HEK293 (cell line): Measurements from ENCODE around the gene FILIP1.
A peak's percentile ranks its signal among the peaks of the same experiment; 100 is the strongest.

Experiments used
- GLIS1 ChIP-seq: fragments of 450-650 bp; formaldehyde crosslinking; IDR thresholded peaks from 2 replicates; pipeline ENCODE4 v1.5.1; 2016; ENCODE audit warnings: missing biosample characterization, missing genetic modification characterization
- HOXC10 ChIP-seq: sonication (generic); formaldehyde crosslinking; IDR thresholded peaks from 2 replicates; pipeline ENCODE4 v1.8.1; 2023; ENCODE audit warnings: mild to moderate bottlenecking, missing genetic modification reagents
- MYNN ChIP-seq: fragments of 450-650 bp; formaldehyde crosslinking; IDR thresholded peaks from 2 replicates; pipeline ENCODE4 v1.5.1; 2016; ENCODE audit warnings: missing biosample characterization, missing genetic modification characterization, borderline replicate concordance
- SALL2 ChIP-seq: fragments of 450-650 bp; formaldehyde crosslinking; IDR thresholded peaks from 2 replicates; pipeline ENCODE4 v1.5.0; 2017; ENCODE audit warnings: missing biosample characterization, mild to moderate bottlenecking, missing genetic modification characterization, borderline replicate concordance
- SETDB1 ChIP-seq: IDR thresholded peaks from one replicate; pipeline ENCODE4 v1.6.1; 2017; ENCODE audit warnings: mild to moderate bottlenecking, low read length, moderate library complexity, mixed read lengths; ENCODE audit not compliant: insufficient read length
- ZNF169 ChIP-seq: fragments of 450-650 bp; formaldehyde crosslinking; IDR thresholded peaks from 2 replicates; pipeline ENCODE4 v1.5.1; 2016; ENCODE audit warnings: missing biosample characterization, missing genetic modification characterization
- ZNF2 ChIP-seq: fragments of 450-650 bp; formaldehyde crosslinking; IDR thresholded peaks from 2 replicates; pipeline ENCODE4 v1.5.1; 2016; ENCODE audit warnings: missing biosample characterization, missing genetic modification characterization
- ZNF211 ChIP-seq: fragments of 450-650 bp; formaldehyde crosslinking; IDR thresholded peaks from 2 replicates; pipeline ENCODE4 v1.5.1; 2016; ENCODE audit warnings: low read depth, missing biosample characterization, missing genetic modification characterization
- ZNF214 ChIP-seq: fragments of 450-650 bp; formaldehyde crosslinking; IDR thresholded peaks from 2 replicates; pipeline ENCODE4 v1.5.1; 2017; ENCODE audit warnings: missing biosample characterization, mild to moderate bottlenecking, missing genetic modification characterization, borderline replicate concordance
- ZNF23 ChIP-seq: fragments of 450-650 bp; formaldehyde crosslinking; IDR thresholded peaks from 2 replicates; pipeline ENCODE4 v1.5.1; 2016; ENCODE audit warnings: missing biosample characterization, missing genetic modification characterization, borderline replicate concordance
- ZNF341 ChIP-seq: fragments of 450-650 bp; formaldehyde crosslinking; IDR thresholded peaks from 2 replicates; pipeline ENCODE4; 2016; ENCODE audit warnings: low read depth, missing biosample characterization, missing genetic modification characterization
- ZNF391 ChIP-seq: fragments of 450-650 bp; formaldehyde crosslinking; IDR thresholded peaks from 2 replicates; pipeline ENCODE4 v1.5.1; 2016; ENCODE audit warnings: low read depth, missing biosample characterization, missing genetic modification characterization, borderline replicate concordance
- ZNF394 ChIP-seq: fragments of 450-650 bp; formaldehyde crosslinking; IDR thresholded peaks from 2 replicates; pipeline ENCODE4 v1.5.1; 2016; ENCODE audit warnings: missing biosample characterization, missing genetic modification characterization, mild to moderate bottlenecking, moderate library complexity, borderline replicate concordance
- ZNF426 ChIP-seq: fragments of 450-650 bp; formaldehyde crosslinking; IDR thresholded peaks from 2 replicates; pipeline ENCODE4 v1.5.1; 2017; ENCODE audit warnings: missing biosample characterization, missing genetic modification characterization, mild to moderate bottlenecking, inconsistent platforms, moderate library complexity
- ZNF510 ChIP-seq: fragments of 450-650 bp; formaldehyde crosslinking; IDR thresholded peaks from 2 replicates; pipeline ENCODE4 v1.5.1; 2018; ENCODE audit warnings: mild to moderate bottlenecking, missing genetic modification characterization, missing biosample characterization; ENCODE audit not compliant: insufficient replicate concordance
- ZNF521 ChIP-seq: fragments of 450-650 bp; formaldehyde crosslinking; IDR thresholded peaks from 2 replicates; pipeline ENCODE4 v1.5.1; 2017; ENCODE audit warnings: missing biosample characterization, mild to moderate bottlenecking, missing genetic modification characterization
- ZNF548 ChIP-seq: fragments of 450-650 bp; formaldehyde crosslinking; IDR thresholded peaks from 2 replicates; pipeline ENCODE4 v1.5.1; 2016; ENCODE audit warnings: missing biosample characterization, missing genetic modification characterization
- ZNF624 ChIP-seq: fragments of 450-650 bp; formaldehyde crosslinking; IDR thresholded peaks from 2 replicates; pipeline ENCODE4 v1.5.1; 2017; ENCODE audit warnings: missing biosample characterization, missing genetic modification characterization
- ZNF658 ChIP-seq: fragments of 450-650 bp; formaldehyde crosslinking; IDR thresholded peaks from 2 replicates; pipeline ENCODE4; 2016; ENCODE audit warnings: missing biosample characterization, missing genetic modification characterization
- ZNF747 ChIP-seq: fragments of 450-650 bp; formaldehyde crosslinking; IDR thresholded peaks from 2 replicates; pipeline ENCODE4 v1.5.1; 2016; ENCODE audit warnings: missing biosample characterization, missing genetic modification characterization
- ZSCAN23 ChIP-seq: fragments of 450-650 bp; formaldehyde crosslinking; IDR thresholded peaks from 2 replicates; pipeline ENCODE4 v1.5.1; 2016; ENCODE audit warnings: missing biosample characterization, missing genetic modification characterization
- TF ChIP-seq, protein P1 (sequence below): fragments of 450-650 bp; formaldehyde crosslinking; IDR thresholded peaks from 2 replicates; pipeline ENCODE4 v1.5.1; 2016; ENCODE audit warnings: missing biosample characterization, missing genetic modification characterization, borderline replicate concordance
- TF ChIP-seq, protein P2 (sequence below): fragments of 450-650 bp; formaldehyde crosslinking; IDR thresholded peaks from 2 replicates; pipeline ENCODE4 v1.5.1; 2016; ENCODE audit warnings: missing biosample characterization, missing genetic modification characterization
- TF ChIP-seq, protein P3 (sequence below): fragments of 450-650 bp; formaldehyde crosslinking; IDR thresholded peaks from 2 replicates; pipeline ENCODE4 v1.5.1; 2016; ENCODE audit warnings: missing biosample characterization, missing genetic modification characterization, low read depth
- TF ChIP-seq, protein P4 (sequence below): fragments of 450-650 bp; formaldehyde crosslinking; IDR thresholded peaks from 2 replicates; pipeline ENCODE4 v1.5.1; 2016; ENCODE audit warnings: missing biosample characterization, missing genetic modification characterization
- TF ChIP-seq, protein P5 (sequence below): fragments of 450-650 bp; formaldehyde crosslinking; IDR thresholded peaks from 2 replicates; pipeline ENCODE4 v1.5.1; 2017; ENCODE audit warnings: missing biosample characterization, missing genetic modification characterization
- TF ChIP-seq, protein P6 (sequence below): fragments of 450-650 bp; formaldehyde crosslinking; IDR thresholded peaks from 2 replicates; pipeline ENCODE4 v1.5.1; 2016; ENCODE audit warnings: missing biosample characterization, missing genetic modification characterization
- TF ChIP-seq, protein P7 (sequence below): fragments of 450-650 bp; IDR thresholded peaks from 2 replicates; pipeline ENCODE4 v1.5.1; 2018; ENCODE audit warnings: missing biosample characterization, missing genetic modification characterization

FILIP1 gene

DNA sequence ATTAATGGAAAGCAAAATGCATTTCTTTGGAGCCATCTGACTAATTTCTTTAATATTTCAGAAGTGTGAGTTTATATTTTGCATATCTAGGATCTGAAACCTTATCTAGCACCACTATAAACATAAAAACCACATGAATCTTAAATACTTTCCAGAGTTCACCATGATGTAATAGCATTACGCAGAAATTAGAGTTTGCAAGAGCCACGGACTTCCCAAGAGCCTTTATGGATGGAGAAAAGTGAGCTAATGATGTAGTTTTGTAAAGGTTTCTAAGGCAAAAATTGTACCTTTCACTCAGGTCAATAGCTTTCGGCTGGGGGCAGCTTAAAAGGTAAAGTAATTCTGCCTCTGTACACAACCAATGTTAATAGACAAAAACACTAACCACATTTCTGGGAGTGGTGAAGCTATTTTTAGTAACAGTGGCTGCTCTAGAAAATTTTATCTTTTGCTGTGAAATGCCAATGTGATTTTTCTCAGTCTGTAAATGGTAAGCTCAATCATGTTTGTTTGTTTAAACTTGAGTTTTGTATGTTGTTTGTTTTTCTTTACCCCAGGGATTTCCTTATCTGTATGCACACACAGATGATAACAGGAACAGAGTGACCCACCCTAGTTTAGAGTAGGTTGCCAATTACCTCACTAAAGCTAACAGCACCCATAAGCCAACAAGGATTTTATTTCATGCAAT, 80.5 kb downstream of the FILIP1 start (continued):
- TF ChIP-seq, protein P1, sequence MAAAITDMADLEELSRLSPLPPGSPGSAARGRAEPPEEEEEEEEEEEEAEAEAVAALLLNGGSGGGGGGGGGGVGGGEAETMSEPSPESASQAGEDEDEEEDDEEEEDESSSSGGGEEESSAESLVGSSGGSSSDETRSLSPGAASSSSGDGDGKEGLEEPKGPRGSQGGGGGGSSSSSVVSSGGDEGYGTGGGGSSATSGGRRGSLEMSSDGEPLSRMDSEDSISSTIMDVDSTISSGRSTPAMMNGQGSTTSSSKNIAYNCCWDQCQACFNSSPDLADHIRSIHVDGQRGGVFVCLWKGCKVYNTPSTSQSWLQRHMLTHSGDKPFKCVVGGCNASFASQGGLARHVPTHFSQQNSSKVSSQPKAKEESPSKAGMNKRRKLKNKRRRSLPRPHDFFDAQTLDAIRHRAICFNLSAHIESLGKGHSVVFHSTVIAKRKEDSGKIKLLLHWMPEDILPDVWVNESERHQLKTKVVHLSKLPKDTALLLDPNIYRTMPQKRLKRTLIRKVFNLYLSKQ (tag by site-specific recombination): no peak
- TF ChIP-seq MYNN (tag by site-specific recombination) (no peak), ZSCAN23 (tag by site-specific recombination) (peak; percentile 96), ZNF426 (tag by site-specific recombination) (no peak), ZNF521 (tag by site-specific recombination) (no peak), ZNF394 (tag by site-specific recombination) (no peak; the same call in 1 of the 2 replicates), ZNF510 (tag by site-specific recombination) (no peak), ZNF658 (tag by site-specific recombination) (no peak), ZNF548 (no peak), ZNF211 (tag by site-specific recombination) (no peak), SETDB1 (no peak), ZNF214 (tag by site-specific recombination) (no peak), ZNF391 (tag by site-specific recombination) (no peak), ZNF23 (tag by site-specific recombination) (no peak), ZNF624 (tag by site-specific recombination) (no peak), SALL2 (no peak), ZNF2 (tag by site-specific recombination) (no peak), ZNF169 (tag by site-specific recombination) (no peak), ZNF747 (tag by site-specific recombination) (no peak), GLIS1 (peak; percentile 30; the same call in 1 of the 2 replicates), ZNF341 (no peak), HOXC10 (no peak)
- TF ChIP-seq, protein P2, sequence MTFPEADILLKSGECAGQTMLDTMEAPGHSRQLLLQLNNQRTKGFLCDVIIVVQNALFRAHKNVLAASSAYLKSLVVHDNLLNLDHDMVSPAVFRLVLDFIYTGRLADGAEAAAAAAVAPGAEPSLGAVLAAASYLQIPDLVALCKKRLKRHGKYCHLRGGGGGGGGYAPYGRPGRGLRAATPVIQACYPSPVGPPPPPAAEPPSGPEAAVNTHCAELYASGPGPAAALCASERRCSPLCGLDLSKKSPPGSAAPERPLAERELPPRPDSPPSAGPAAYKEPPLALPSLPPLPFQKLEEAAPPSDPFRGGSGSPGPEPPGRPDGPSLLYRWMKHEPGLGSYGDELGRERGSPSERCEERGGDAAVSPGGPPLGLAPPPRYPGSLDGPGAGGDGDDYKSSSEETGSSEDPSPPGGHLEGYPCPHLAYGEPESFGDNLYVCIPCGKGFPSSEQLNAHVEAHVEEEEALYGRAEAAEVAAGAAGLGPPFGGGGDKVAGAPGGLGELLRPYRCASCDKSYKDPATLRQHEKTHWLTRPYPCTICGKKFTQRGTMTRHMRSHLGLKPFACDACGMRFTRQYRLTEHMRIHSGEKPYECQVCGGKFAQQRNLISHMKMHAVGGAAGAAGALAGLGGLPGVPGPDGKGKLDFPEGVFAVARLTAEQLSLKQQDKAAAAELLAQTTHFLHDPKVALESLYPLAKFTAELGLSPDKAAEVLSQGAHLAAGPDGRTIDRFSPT (tag by site-specific recombination): 0 out of 2 replicates have a peak, but pooled peaks have one; percentile 27
- TF ChIP-seq, protein P3, sequence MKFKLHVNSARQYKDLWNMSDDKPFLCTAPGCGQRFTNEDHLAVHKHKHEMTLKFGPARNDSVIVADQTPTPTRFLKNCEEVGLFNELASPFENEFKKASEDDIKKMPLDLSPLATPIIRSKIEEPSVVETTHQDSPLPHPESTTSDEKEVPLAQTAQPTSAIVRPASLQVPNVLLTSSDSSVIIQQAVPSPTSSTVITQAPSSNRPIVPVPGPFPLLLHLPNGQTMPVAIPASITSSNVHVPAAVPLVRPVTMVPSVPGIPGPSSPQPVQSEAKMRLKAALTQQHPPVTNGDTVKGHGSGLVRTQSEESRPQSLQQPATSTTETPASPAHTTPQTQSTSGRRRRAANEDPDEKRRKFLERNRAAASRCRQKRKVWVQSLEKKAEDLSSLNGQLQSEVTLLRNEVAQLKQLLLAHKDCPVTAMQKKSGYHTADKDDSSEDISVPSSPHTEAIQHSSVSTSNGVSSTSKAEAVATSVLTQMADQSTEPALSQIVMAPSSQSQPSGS (tag by site-specific recombination): no peak; the same call in 1 of the 2 replicates
- TF ChIP-seq, protein P4, sequence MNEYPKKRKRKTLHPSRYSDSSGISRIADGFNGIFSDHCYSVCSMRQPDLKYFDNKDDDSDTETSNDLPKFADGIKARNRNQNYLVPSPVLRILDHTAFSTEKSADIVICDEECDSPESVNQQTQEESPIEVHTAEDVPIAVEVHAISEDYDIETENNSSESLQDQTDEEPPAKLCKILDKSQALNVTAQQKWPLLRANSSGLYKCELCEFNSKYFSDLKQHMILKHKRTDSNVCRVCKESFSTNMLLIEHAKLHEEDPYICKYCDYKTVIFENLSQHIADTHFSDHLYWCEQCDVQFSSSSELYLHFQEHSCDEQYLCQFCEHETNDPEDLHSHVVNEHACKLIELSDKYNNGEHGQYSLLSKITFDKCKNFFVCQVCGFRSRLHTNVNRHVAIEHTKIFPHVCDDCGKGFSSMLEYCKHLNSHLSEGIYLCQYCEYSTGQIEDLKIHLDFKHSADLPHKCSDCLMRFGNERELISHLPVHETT (tag by site-specific recombination): peak; percentile 85
- TF ChIP-seq, protein P5, sequence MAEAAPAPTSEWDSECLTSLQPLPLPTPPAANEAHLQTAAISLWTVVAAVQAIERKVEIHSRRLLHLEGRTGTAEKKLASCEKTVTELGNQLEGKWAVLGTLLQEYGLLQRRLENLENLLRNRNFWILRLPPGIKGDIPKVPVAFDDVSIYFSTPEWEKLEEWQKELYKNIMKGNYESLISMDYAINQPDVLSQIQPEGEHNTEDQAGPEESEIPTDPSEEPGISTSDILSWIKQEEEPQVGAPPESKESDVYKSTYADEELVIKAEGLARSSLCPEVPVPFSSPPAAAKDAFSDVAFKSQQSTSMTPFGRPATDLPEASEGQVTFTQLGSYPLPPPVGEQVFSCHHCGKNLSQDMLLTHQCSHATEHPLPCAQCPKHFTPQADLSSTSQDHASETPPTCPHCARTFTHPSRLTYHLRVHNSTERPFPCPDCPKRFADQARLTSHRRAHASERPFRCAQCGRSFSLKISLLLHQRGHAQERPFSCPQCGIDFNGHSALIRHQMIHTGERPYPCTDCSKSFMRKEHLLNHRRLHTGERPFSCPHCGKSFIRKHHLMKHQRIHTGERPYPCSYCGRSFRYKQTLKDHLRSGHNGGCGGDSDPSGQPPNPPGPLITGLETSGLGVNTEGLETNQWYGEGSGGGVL (tag by site-specific recombination): peak; percentile 89
- TF ChIP-seq, protein P6, sequence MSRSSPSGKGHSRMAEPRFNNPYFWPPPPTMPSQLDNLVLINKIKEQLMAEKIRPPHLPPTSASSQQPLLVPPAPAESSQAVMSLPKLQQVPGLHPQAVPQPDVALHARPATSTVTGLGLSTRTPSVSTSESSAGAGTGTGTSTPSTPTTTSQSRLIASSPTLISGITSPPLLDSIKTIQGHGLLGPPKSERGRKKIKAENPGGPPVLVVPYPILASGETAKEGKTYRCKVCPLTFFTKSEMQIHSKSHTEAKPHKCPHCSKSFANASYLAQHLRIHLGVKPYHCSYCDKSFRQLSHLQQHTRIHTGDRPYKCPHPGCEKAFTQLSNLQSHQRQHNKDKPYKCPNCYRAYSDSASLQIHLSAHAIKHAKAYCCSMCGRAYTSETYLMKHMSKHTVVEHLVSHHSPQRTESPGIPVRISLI (tag by site-specific recombination): no peak
- TF ChIP-seq, protein P7, sequence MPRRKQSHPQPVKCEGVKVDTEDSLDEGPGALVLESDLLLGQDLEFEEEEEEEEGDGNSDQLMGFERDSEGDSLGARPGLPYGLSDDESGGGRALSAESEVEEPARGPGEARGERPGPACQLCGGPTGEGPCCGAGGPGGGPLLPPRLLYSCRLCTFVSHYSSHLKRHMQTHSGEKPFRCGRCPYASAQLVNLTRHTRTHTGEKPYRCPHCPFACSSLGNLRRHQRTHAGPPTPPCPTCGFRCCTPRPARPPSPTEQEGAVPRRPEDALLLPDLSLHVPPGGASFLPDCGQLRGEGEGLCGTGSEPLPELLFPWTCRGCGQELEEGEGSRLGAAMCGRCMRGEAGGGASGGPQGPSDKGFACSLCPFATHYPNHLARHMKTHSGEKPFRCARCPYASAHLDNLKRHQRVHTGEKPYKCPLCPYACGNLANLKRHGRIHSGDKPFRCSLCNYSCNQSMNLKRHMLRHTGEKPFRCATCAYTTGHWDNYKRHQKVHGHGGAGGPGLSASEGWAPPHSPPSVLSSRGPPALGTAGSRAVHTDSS (tag by site-specific recombination): peak; percentile 47; the same call in 1 of the 2 replicates
